ENCODE data around the gene ZNF84. TPM values are rescaled to one million over a fixed set of nuclear protein-coding genes. Genes with fewer than 3 reads are reported as not detected.

Gene ZNF84
- total and polyA plus RNA-seq, 9 donors, result 15.3 to 41.4 (median 30.7) TPM

GRCh38 chr12:133105620-133106019 is 68.3 kb downstream of the ZNF84 start:
- no peaks in the 10 kb centered on the region for H3K27me3 ChIP-seq
- 97 to 99% (median 99%) methylated on average over 3 of the region's 3 CpGs for WGBS, 3 donors
- no peak for DNase-seq
- H3K9me3 ChIP-seq, result peaks cover 50 to 69% of the 10 kb centered on the region in 2 donors
- H3K4me3 ChIP-seq, result no peak overlapping the region
- intact Hi-C loops (cut with DNase I), result no loop called here
- no peak overlapping the region for H3K27ac ChIP-seq
- peaks cover 12% of the 10 kb centered on the region for H3K36me3 ChIP-seq
- H3K4me1 ChIP-seq (ENCODE audit: insufficient read depth), result no peaks in the 10 kb centered on the region
- TF ChIP-seq, protein P1, sequence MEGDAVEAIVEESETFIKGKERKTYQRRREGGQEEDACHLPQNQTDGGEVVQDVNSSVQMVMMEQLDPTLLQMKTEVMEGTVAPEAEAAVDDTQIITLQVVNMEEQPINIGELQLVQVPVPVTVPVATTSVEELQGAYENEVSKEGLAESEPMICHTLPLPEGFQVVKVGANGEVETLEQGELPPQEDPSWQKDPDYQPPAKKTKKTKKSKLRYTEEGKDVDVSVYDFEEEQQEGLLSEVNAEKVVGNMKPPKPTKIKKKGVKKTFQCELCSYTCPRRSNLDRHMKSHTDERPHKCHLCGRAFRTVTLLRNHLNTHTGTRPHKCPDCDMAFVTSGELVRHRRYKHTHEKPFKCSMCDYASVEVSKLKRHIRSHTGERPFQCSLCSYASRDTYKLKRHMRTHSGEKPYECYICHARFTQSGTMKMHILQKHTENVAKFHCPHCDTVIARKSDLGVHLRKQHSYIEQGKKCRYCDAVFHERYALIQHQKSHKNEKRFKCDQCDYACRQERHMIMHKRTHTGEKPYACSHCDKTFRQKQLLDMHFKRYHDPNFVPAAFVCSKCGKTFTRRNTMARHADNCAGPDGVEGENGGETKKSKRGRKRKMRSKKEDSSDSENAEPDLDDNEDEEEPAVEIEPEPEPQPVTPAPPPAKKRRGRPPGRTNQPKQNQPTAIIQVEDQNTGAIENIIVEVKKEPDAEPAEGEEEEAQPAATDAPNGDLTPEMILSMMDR (IDR thresholded peaks at IDR 0.05), result no peak
- TF ChIP-seq POLR2A (IDR thresholded peaks at IDR 0.05) (no peak), EP300 (IDR thresholded peaks at IDR 0.05) (no peak)

GRCh38 chr12:133106253-133106652 is 68.9 kb downstream of the ZNF84 start:
- Histone ChIP-seq H3K27me3 (no peaks in the 10 kb centered on the region), H3K4me1 (ENCODE audit: insufficient read depth) (no peaks in the 10 kb centered on the region), H3K36me3 (peaks cover 12% of the 10 kb centered on the region), H3K4me3 (no peak overlapping the region), H3K27ac (no peak overlapping the region), H3K9me3 (peaks cover 53 to 66% of the 10 kb centered on the region in 2 donors)
- TF ChIP-seq EP300 (IDR thresholded peaks at IDR 0.05) (no peak), POLR2A (IDR thresholded peaks at IDR 0.05) (no peak)
- TF ChIP-seq, protein P1 (IDR thresholded peaks at IDR 0.05), result no peak
- intact Hi-C loops (cut with DNase I), result no loop called here
- WGBS, 3 donors, result 97 to 99% (median 98%) methylated on average over 5 of the region's 5 CpGs
- no peak for DNase-seq

DNA sequence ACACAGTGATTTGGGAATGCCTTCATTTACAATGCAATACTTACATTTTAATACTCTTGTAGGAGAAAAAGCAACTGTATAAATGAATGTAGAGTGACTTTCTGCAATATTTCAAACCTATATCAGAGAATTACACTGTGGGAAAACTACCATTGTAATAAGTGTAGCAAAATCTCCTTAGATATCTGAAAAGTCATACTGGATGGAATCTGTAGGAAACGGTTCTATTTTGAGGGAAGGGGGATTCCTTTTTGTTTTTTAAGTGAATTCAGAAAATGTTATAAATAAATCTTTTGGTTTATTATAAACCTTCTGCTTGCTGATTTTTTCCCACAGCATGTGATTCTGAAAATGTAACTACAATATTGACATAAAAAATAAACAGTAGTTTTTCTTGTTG is 69.8 kb downstream of the ZNF84 start:
- TF ChIP-seq EP300 (IDR thresholded peaks at IDR 0.05), result no peak
- TF ChIP-seq, protein P1 (IDR thresholded peaks at IDR 0.05), result no peak
- TF ChIP-seq POLR2A (IDR thresholded peaks at IDR 0.05), result no peak
- Histone ChIP-seq H3K36me3 (peaks cover 12% of the 10 kb centered on the region), H3K4me1 (ENCODE audit: insufficient read depth) (no peaks in the 10 kb centered on the region), H3K9me3 (peaks cover 58 to 60% of the 10 kb centered on the region in 2 donors), H3K27ac (no peak overlapping the region), H3K27me3 (no peaks in the 10 kb centered on the region), H3K4me3 (no peak overlapping the region)
- 93 to 98% (median 96%) methylated on average over 1 of the region's 1 CpG for WGBS, 3 donors
- no peak for DNase-seq
- intact Hi-C loops (cut with DNase I), result no loop called here

- TF ChIP-seq POLR2A (IDR thresholded peaks at IDR 0.05), result no peak
- no peak for TF ChIP-seq EP300 (IDR thresholded peaks at IDR 0.05)
- TF ChIP-seq, protein P1 (IDR thresholded peaks at IDR 0.05), result no peak
- peaks cover 12% of the 10 kb centered on the region for H3K36me3 ChIP-seq
These were observed 70.8 kb downstream of the ZNF84 start for GRCh38 chr12:133108150-133108549.

More at GRCh38 chr12:133108150-133108549, 70.8 kb downstream of the ZNF84 start:
- intact Hi-C loops (cut with DNase I), result no loop called here
- no peaks in the 10 kb centered on the region for H3K4me1 ChIP-seq (ENCODE audit: insufficient read depth)
- no peak for DNase-seq
- H3K27ac ChIP-seq, result no peak overlapping the region
- no peaks in the 10 kb centered on the region for H3K27me3 ChIP-seq
- H3K4me3 ChIP-seq, result no peak overlapping the region
- 97 to 99% (median 99%) methylated on average over 2 of the region's 2 CpGs for WGBS, 3 donors
- H3K9me3 ChIP-seq, result peaks cover 53 to 64% of the 10 kb centered on the region in 2 donors

Small RNA genes within 50 kb of the gene (small RNA-seq; reads per million reads assigned to genes)
- not detected for gene RNU4ATAC12P

Other genes with a start within 250 kb of the ZNF84 start
- 10 to 100 TPM; 31.1 to 76.0 (median 52.4) TPM for gene GOLGA3, start 208.6 kb upstream of the ZNF84 start, total RNA-seq
- 10 to 100 TPM; 14.4 to 14.9 TPM for gene GOLGA3, start 208.6 kb upstream of the ZNF84 start, polyA plus RNA-seq
- gene CHFR, start 149.9 kb upstream of the ZNF84 start, total RNA-seq, result 10 to 100 TPM; 11.7 to 36.4 (median 18.8) TPM
- 10 to 100 TPM; 12.0 to 17.5 TPM for gene CHFR, start 149.9 kb upstream of the ZNF84 start, polyA plus RNA-seq
- gene ZNF605, start 81.2 kb upstream of the ZNF84 start, total RNA-seq, result 10 to 100 TPM in 5 of 7 donors, 1 to 10 TPM in 2; 8.3 to 20.9 (median 14.5) TPM
- 10 to 100 TPM in 1 of 2 donors, 1 to 10 TPM in 1; 5.2 to 10.3 TPM for gene ZNF605, start 81.2 kb upstream of the ZNF84 start, polyA plus RNA-seq
- gene ZNF26, start 51.1 kb upstream of the ZNF84 start, total RNA-seq, result 10 to 100 TPM; 10.8 to 18.9 (median 14.1) TPM
- gene ZNF26, start 51.1 kb upstream of the ZNF84 start, polyA plus RNA-seq, result 1 to 10 TPM; 3.2 to 6.3 TPM
- gene ZNF140, start 43.4 kb downstream of the ZNF84 start, total RNA-seq, result 10 to 100 TPM; 17.8 to 26.3 (median 19.9) TPM
- gene ZNF140, start 43.4 kb downstream of the ZNF84 start, polyA plus RNA-seq, result 10 to 100 TPM; 21.1 to 21.5 TPM
- gene ZNF891, start 92.8 kb downstream of the ZNF84 start, total RNA-seq, result 1 to 10 TPM; 4.1 to 5.5 (median 4.7) TPM
- 1 to 10 TPM; 1.2 to 2.9 TPM for gene ZNF891, start 92.8 kb downstream of the ZNF84 start, polyA plus RNA-seq
- 10 to 100 TPM; 13.6 to 38.8 (median 22.0) TPM for gene ZNF10, start 93.1 kb downstream of the ZNF84 start, total RNA-seq
- gene ZNF10, start 93.1 kb downstream of the ZNF84 start, polyA plus RNA-seq, result 10 to 100 TPM in 1 of 2 donors, 1 to 10 TPM in 1; 9.6 to 10.4 TPM
- gene ZNF268, start 144.0 kb downstream of the ZNF84 start, total RNA-seq, result 10 to 100 TPM; 16.0 to 35.5 (median 24.8) TPM
- 10 to 100 TPM in 1 of 2 donors, 1 to 10 TPM in 1; 6.3 to 10.7 TPM for gene ZNF268, start 144.0 kb downstream of the ZNF84 start, polyA plus RNA-seq
- not detected for gene ANHX, start 198.4 kb downstream of the ZNF84 start, total RNA-seq
- gene ANHX, start 198.4 kb downstream of the ZNF84 start, polyA plus RNA-seq, result not detected